LNCaP clone FGC (cell line): ENCODE measurements around the gene FGD6.

Experiments used
- DNase-seq: peaks from one replicate; pipeline ENCODE4 v3.0.0-alpha.2; 2011; ENCODE audit warnings: low read depth
- H3K4me3 ChIP-seq: 2 replicates; pipeline ENCODE4 v1.5.1; 2011; ENCODE audit warnings: mild to moderate bottlenecking, low read depth, low read length, control low read depth
- TF ChIP-seq, protein P1 (sequence below): IDR thresholded peaks from 2 replicates; pipeline ENCODE4 v1.5.1; 2012; ENCODE audit warnings: mild to moderate bottlenecking; ENCODE audit not compliant: control insufficient read depth, insufficient read depth; ENCODE audit errors: extremely low read depth

The FGD6 gene

DNA sequence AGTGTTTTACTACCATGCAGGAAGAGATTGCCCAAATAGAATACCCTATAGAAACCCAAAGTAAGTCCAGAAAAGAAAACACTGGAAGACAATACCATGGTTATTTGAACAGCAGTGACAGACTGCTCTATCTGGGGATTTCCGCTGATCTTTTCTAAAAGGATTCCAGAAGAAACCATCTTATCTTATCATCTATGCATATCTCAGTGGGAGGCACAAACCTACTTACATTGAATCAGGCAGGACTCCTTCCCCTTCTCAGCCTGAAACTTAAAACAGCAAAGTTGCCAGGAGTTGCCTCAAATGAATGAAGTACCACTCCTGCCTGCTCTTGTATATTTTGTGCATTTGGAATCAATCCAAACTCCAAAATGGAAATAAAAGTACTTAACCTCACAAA, 87.2 kb downstream of the FGD6 start:
- no peak overlapping the region for H3K4me3 ChIP-seq
- no peak for DNase-seq
- TF ChIP-seq, protein P1, sequence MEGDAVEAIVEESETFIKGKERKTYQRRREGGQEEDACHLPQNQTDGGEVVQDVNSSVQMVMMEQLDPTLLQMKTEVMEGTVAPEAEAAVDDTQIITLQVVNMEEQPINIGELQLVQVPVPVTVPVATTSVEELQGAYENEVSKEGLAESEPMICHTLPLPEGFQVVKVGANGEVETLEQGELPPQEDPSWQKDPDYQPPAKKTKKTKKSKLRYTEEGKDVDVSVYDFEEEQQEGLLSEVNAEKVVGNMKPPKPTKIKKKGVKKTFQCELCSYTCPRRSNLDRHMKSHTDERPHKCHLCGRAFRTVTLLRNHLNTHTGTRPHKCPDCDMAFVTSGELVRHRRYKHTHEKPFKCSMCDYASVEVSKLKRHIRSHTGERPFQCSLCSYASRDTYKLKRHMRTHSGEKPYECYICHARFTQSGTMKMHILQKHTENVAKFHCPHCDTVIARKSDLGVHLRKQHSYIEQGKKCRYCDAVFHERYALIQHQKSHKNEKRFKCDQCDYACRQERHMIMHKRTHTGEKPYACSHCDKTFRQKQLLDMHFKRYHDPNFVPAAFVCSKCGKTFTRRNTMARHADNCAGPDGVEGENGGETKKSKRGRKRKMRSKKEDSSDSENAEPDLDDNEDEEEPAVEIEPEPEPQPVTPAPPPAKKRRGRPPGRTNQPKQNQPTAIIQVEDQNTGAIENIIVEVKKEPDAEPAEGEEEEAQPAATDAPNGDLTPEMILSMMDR = no peak

DNA sequence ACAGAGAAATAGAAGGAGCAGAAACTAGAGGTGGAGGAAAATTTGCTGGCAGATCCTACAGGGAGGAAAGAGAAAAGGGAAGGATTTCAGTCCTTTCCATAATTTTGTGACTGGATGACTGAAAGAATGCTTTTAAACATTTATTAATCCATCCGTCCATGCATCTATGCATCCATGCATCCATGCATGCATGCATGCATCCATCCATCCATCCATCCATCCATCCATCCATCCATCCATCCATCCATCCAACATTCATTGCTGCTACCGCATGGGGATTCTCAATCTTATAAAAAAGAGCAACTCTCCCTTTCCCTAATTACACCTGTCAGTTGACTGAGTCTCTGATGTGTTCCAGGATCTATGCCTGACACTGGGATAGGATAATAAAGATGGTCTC, 88.2 kb downstream of the FGD6 start:
- DNase-seq = no peak
- H3K4me3 ChIP-seq = no peak overlapping the region
- TF ChIP-seq, protein P1 = no peak

DNA sequence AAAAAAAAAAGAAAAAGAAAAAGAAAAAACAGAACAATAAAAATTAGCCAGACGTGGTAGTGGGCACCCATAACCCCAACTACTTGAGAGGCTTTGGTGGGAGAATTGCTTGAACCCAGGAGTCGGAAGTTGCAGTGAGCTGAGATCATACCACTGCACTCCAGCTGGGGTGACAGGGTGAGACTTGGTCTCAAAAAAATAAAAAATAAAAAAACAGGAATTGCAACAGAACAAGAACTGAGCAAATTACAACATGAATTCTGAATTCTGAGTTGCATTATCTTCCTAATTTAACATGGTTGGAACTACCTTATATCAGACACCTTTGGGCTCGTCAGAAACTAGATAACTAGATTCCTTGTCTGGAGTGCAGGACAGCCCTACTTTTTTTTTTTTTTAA, 90.5 kb downstream of the FGD6 start:
- no peak overlapping the region for H3K4me3 ChIP-seq
- no peak for DNase-seq
- TF ChIP-seq, protein P1 = no peak

DNA sequence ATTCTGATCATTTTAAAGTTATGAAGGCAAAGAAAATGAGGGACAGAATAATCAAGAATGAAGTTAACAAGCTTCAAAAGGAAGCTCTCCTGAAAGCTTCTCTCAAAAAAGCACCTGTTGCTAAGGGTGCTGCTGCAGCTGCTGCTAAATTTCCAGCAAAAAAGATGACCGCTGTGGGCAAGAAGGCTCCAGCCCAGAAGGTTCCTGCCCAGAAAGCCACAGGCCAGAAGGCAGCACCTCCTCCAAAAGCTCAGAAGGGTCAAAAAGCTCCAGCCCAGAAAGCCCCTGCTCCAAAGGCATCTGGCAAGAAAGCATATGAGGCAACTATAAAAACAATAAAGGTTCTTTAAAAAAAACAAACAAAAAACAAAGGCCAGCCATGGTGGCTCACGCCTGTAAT, 91.2 kb downstream of the FGD6 start:
- TF ChIP-seq, protein P1 = no peak
- no peak for DNase-seq

DNA sequence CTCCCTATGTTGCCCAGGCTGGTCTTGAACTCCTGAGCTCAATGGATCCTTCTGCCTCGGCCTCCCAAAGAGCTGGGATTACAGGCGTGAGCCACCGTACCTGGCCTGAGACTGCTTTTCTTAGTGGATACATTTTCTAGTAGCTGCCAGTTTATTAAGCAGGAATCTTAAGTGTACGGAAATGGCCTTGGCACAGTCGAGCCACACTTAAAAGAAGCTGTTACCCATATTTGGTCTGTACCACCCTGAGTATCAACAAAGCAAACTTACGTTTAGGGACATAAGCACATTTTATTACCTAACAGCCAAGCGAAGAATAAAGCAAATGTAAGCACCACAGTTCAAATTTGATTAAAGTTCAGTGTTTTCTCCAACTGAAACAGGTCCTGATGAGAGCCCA, 93.2 kb downstream of the FGD6 start:
- no peak for DNase-seq
- TF ChIP-seq, protein P1 = no peak
- no peak overlapping the region for H3K4me3 ChIP-seq

More for the DNA sequence above, 91.2 kb downstream of the FGD6 start:
- no peak overlapping the region for H3K4me3 ChIP-seq

DNA sequence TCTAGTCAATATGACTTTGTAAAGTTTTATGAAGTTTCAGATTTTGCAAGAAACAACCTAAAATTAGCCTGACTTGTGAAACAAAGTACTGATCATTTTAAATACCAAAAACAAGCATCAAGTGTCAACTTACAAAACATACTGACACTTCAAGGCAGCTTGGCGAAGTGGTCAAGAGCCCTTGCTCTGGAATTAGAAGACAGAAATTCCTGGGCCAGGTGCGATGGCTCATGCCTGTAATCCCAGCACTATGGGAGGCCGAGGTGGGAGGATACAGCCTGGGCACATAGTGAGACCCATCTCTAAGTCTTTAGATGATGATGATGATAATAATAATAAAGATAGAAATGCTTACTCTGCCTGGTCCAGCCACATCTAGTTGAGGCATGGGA, 98.5 kb downstream of the FGD6 start:
- no peak for DNase-seq
- TF ChIP-seq, protein P1 = no peak
- H3K4me3 ChIP-seq = no peak overlapping the region

DNA sequence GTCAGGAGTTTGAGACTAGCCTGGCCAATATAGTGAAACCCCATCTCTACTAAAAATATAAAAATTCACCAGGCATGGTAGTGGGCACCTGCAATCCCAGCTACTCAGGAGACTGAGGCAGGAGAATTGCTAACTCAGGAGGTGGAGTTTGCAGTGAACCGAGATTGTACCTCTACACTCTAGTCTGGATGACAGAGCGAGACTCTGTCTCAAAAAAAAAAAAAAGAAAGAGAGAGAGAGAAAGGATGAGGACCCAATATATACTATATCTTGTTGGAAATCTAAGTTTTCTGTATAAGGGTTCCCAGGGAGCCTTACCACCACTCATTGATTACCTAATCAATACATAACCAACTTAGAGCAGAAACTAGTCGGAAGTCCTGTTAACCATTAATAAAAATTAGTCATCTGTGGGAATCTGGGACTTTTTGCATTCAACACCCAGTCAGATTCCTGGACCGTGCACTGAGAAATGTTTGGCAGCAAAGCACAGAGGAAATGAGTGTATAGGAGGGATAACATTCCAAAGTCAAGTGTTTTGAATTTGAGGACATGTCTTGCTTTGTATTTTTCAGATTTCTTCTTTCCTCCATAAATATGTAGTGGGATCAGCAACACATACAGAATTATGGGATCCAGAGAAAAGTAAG, 99.0 kb downstream of the FGD6 start:
- no peak for DNase-seq
- TF ChIP-seq, protein P1 = no peak
- no peak overlapping the region for H3K4me3 ChIP-seq
